Dendritic cell treated with granulocyte-macrophage colony-stimulating factor and Interleukin-4, amounts not matched to agents 40 ng/mL and 50 ng/mL, for 4 days (primary cell): Measurements from ENCODE around the gene MFSD2A.

Experiments used
- H3K27ac Mint-ChIP-seq: one replicate; pipeline ENCODE4 v1.8.0; 2022; ENCODE audit warnings: mild to moderate bottlenecking, mixed read lengths
- H3K27me3 Mint-ChIP-seq: one replicate; pipeline ENCODE4 v1.8.0; 2022; ENCODE audit warnings: mild to moderate bottlenecking, mixed read lengths
- H3K36me3 Mint-ChIP-seq: one replicate; pipeline ENCODE4 v1.8.0; 2022; ENCODE audit warnings: low read depth, mixed read lengths
- H3K4me1 Mint-ChIP-seq: one replicate; pipeline ENCODE4 v1.8.0; 2022; ENCODE audit warnings: low read depth, mixed read lengths
- H3K4me3 Mint-ChIP-seq: one replicate; pipeline ENCODE4 v1.8.0; 2022; ENCODE audit warnings: mild to moderate bottlenecking, moderate library complexity, mixed read lengths
- H3K9me3 Mint-ChIP-seq: one replicate; pipeline ENCODE4 v1.8.0; 2022; ENCODE audit warnings: mixed read lengths
- intact Hi-C: fragments of 100-400 bp; cut with micrococcal nuclease; formaldehyde crosslinking; loops from one replicate; pipeline ENCODE4 v1.15.0; 2022

MFSD2A gene

DNA sequence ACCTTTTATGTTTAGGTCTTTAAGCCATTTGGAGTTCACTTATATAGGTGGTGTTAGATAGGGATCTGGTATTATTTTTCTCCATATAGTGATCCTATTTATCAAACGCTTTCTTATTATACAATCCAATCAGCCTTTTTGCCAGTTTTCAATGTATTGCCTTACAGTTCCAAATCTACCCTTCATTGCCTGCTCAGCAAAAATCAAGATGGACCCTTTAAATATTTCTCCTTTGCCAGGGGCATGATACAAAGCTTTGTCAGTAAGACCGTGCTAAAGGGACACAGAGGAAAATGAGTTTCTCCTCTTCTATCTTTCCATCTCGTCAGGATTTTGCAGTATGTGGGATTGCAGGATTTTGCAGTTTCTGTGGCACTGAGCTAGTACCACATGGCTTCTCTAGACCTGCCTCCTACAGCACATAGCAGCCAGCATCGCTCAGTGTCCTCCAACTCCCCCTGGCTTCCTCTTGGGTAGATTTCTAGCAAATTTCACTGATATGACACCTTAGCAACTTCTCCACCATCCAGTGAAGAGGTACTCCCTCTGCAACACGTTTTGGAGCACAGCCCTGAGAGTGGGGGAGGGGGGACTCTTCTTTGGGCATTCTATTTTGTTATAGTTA is 63.1 kb downstream of the MFSD2A start:
- Mint-ChIP-seq H3K4me3 (no peak overlapping the region), H3K36me3 (no peaks in the 10 kb centered on the region), H3K27me3 (no peaks in the 10 kb centered on the region), H3K4me1 (peaks cover 5% of the 10 kb centered on the region), H3K9me3 (no peaks in the 10 kb centered on the region), H3K27ac (no peak overlapping the region)
- intact Hi-C loops: no loop called here
